HEK293T (cell line): ENCODE measurements around the gene MRPL9.

ENCODE experiments used
- ELF4 ChIP-seq: fragments of 450-650 bp; IDR thresholded peaks from 2 replicates; pipeline ENCODE4 v1.6.1; 2017; ENCODE audit warnings: antibody characterized with exemption
- FOXM1 ChIP-seq: fragments of 450-650 bp; IDR thresholded peaks from 2 replicates; pipeline ENCODE4 v1.6.1; 2017; ENCODE audit warnings: mild to moderate bottlenecking, borderline replicate concordance
- HDGF ChIP-seq: fragments of 450-650 bp; IDR thresholded peaks from 2 replicates; pipeline ENCODE4 v1.6.1; 2017; ENCODE audit warnings: antibody characterized with exemption, borderline replicate concordance
- NFRKB ChIP-seq: fragments of 450-650 bp; IDR thresholded peaks from 2 replicates; pipeline ENCODE4 v1.6.1; 2016; ENCODE audit warnings: mild to moderate bottlenecking, moderate library complexity
- PKNOX1 ChIP-seq: fragments of 450-650 bp; IDR thresholded peaks from 2 replicates; pipeline ENCODE4 v1.6.1; 2016
- SP1 ChIP-seq: fragments of 450-650 bp; IDR thresholded peaks from 2 replicates; pipeline ENCODE4 v1.6.1; 2017
- TARDBP ChIP-seq: fragments of 450-650 bp; IDR thresholded peaks from 2 replicates; pipeline ENCODE4 v1.6.1; 2016
- ZNF384 ChIP-seq: fragments of 450-650 bp; IDR thresholded peaks from 2 replicates; pipeline ENCODE4 v1.6.1; 2016

- TF ChIP-seq ZNF384 (no peak), FOXM1 (no peak), TARDBP (no peak), PKNOX1 (no peak), ELF4 (no peak), HDGF (no peak), NFRKB (no peak), SP1 (no peak)
Measured at GRCh38 chr1:151803915-151804314, 40.6 kb upstream of the MRPL9 start.
